HG03139 (cell line): ENCODE measurements around the gene HIF1A.

Experiments
- ATAC-seq: cut with Tn5 transposase; IDR thresholded peaks from one replicate; pipeline ENCODE4 v1.9.1; 2021; ENCODE audit not compliant: unreplicated experiment

HIF1A gene

DNA sequence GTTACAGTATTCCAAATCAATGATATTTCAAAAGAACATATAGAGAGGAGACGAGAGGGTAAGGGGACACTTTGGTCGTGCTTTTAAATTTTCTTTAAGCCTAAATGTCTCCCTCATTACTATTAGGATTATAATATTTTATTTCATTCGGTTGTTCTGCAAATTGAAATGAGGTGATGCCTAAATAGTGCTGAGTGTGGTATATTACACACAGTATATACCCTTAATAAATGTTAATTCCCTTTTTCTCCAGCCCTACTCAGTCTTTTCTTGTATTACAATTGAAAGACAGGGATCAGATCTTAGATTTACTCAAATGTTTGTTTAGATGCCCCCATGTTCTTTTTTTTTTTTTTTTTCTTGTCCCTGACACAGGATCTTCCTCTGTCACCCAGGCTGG lies 74.6 kb downstream of the HIF1A start:
- ATAC-seq, result no peak

DNA sequence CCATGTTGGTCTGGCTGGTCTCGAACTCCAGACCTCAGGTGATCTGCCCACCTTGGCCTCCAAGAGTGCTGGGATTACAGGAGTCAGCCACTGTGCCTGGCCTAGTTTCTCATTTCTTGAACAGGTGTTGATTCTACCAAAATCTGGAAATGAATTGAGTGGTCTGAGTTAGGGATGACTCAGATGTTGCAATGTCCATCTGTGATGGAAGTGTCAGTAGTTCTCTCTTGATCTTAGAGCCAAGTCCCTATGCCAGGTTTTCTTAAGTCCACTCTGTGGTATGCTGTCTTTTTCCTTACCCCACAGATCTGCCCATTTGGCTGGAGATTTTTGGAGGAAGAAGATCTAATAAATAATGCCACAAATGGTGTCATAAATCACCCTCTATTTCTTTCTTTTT lies 79.5 kb downstream of the HIF1A start:
- no peak for ATAC-seq

DNA sequence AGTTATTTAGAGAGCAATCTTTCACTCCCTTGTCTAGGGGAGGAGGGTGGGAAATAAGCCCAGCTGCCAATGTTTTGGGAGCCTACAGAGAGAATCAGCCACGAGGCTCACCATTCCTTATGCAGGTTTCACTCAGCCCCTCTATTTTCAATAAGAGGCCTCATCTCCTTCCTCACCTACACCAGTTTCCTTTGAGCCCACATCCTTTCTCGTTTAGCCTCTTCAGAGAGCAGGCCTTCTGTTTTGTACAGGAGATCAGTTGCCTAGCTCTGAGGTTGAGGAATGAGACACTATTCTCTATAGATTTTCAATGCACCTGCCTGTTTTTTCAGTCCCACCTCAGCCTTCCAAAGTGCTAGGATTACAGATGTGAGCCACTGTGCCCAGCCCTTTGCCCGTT lies 84.8 kb downstream of the HIF1A start:
- peak; percentile 50 for ATAC-seq

DNA sequence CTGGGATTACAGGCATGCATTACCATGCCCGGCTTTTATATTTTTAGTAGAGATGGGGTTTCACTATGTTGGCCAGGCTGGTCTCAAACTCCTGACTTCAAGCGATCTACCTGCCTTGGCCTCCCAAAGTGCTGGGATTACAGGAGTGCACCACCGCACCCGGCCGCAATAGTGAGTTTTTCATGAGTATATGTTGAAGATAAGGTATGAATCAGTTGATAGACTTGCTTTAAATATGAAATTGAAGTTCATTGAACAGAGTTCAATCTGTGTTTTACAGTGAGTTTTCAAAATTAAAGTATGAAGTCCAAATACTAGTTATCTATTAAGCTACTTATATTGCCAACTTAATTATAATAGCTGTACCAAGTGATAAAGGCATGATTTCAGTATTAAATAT lies 102.0 kb downstream of the HIF1A start:
- no peak for ATAC-seq
